ENCODE data around the gene PHF19.

PHF19 gene

GRCh38 chr9:120891884-120892747 lies 15.1 kb upstream of the PHF19 start:
- no peaks in the 10 kb centered on the region for H3K9me3 ChIP-seq
- H3K4me3 ChIP-seq, result no peak overlapping the region
- DNase-seq (ENCODE audit: low spot score in 2 of 2), result no peak
- in situ Hi-C loops (cut with MboI; ENCODE audit: low sequenced_read_pairs), result no loop called here
- H3K4me1 ChIP-seq, result no peaks in the 10 kb centered on the region
- H3K27me3 ChIP-seq (ENCODE audit: low read depth), result no peaks in the 10 kb centered on the region
- no peaks in the 10 kb centered on the region for H3K36me3 ChIP-seq (replicated peaks)

- in situ Hi-C loops (cut with MboI; ENCODE audit: low sequenced_read_pairs), result no loop called here
- H3K36me3 ChIP-seq (replicated peaks), result no peaks in the 10 kb centered on the region
- H3K27me3 ChIP-seq (ENCODE audit: low read depth), result no peaks in the 10 kb centered on the region
- no peak for DNase-seq (ENCODE audit: low spot score in 2 of 2)
- no peaks in the 10 kb centered on the region for H3K4me1 ChIP-seq
- H3K9me3 ChIP-seq, result no peaks in the 10 kb centered on the region
- no peak overlapping the region for H3K4me3 ChIP-seq
Measured at GRCh38 chr9:120891245-120891883, 14.4 kb upstream of the PHF19 start.

- H3K36me3 ChIP-seq (replicated peaks), result no peaks in the 10 kb centered on the region
- in situ Hi-C loops (cut with MboI; ENCODE audit: low sequenced_read_pairs), result no loop called here
- H3K27me3 ChIP-seq (ENCODE audit: low read depth), result no peaks in the 10 kb centered on the region
- DNase-seq (ENCODE audit: low spot score in 2 of 2), result no peak
- H3K4me3 ChIP-seq, result no peak overlapping the region
- H3K4me1 ChIP-seq, result no peaks in the 10 kb centered on the region
- H3K9me3 ChIP-seq, result no peaks in the 10 kb centered on the region
Measured at GRCh38 chr9:120890320-120891244, 13.6 kb upstream of the PHF19 start.

GRCh38 chr9:120889606-120890271 lies 12.8 kb upstream of the PHF19 start:
- H3K4me1 ChIP-seq, result no peaks in the 10 kb centered on the region
- in situ Hi-C loops (cut with MboI; ENCODE audit: low sequenced_read_pairs), result no loop called here

GRCh38 chr9:120888626-120889025 lies 11.6 kb upstream of the PHF19 start:
- no peak for DNase-seq (ENCODE audit: low spot score in 2 of 2)
- Histone ChIP-seq H3K27me3 (ENCODE audit: low read depth) (no peaks in the 10 kb centered on the region), H3K9me3 (no peaks in the 10 kb centered on the region), H3K4me3 (no peak overlapping the region), H3K36me3 (replicated peaks) (no peaks in the 10 kb centered on the region), H3K4me1 (no peaks in the 10 kb centered on the region)
- in situ Hi-C loops (cut with MboI; ENCODE audit: low sequenced_read_pairs), result no loop called here

More at GRCh38 chr9:120889606-120890271, 12.8 kb upstream of the PHF19 start:
- DNase-seq (ENCODE audit: low spot score in 2 of 2), result no peak
- Histone ChIP-seq H3K4me3 (no peak overlapping the region), H3K27me3 (ENCODE audit: low read depth) (no peaks in the 10 kb centered on the region), H3K36me3 (replicated peaks) (no peaks in the 10 kb centered on the region), H3K9me3 (no peaks in the 10 kb centered on the region)

- DNase-seq (ENCODE audit: low spot score in 2 of 2), result no peak
- Histone ChIP-seq H3K27me3 (ENCODE audit: low read depth) (no peaks in the 10 kb centered on the region), H3K4me3 (no peak overlapping the region), H3K36me3 (replicated peaks) (no peaks in the 10 kb centered on the region), H3K9me3 (no peaks in the 10 kb centered on the region), H3K4me1 (no peaks in the 10 kb centered on the region)
- in situ Hi-C loops (cut with MboI; ENCODE audit: low sequenced_read_pairs), result no loop called here
Measured at GRCh38 chr9:120886490-120886967, 9.5 kb upstream of the PHF19 start.

GRCh38 chr9:120885958-120886357 lies 9.0 kb upstream of the PHF19 start:
- no peak overlapping the region for H3K4me3 ChIP-seq
- in situ Hi-C loops (cut with MboI; ENCODE audit: low sequenced_read_pairs), result no loop called here
- DNase-seq (ENCODE audit: low spot score in 2 of 2), result no peak
- H3K27me3 ChIP-seq (ENCODE audit: low read depth), result no peaks in the 10 kb centered on the region
- H3K4me1 ChIP-seq, result no peaks in the 10 kb centered on the region
- H3K9me3 ChIP-seq, result no peaks in the 10 kb centered on the region
- no peaks in the 10 kb centered on the region for H3K36me3 ChIP-seq (replicated peaks)

GRCh38 chr9:120885457-120885856 lies 8.5 kb upstream of the PHF19 start:
- no peaks in the 10 kb centered on the region for H3K36me3 ChIP-seq (replicated peaks)
- H3K9me3 ChIP-seq, result no peaks in the 10 kb centered on the region
- H3K4me1 ChIP-seq, result no peaks in the 10 kb centered on the region
- no peak overlapping the region for H3K4me3 ChIP-seq
- in situ Hi-C loops (cut with MboI; ENCODE audit: low sequenced_read_pairs), result no loop called here
- no peak for DNase-seq (ENCODE audit: low spot score in 2 of 2)
- H3K27me3 ChIP-seq (ENCODE audit: low read depth), result no peaks in the 10 kb centered on the region

GRCh38 chr9:120883608-120883996 lies 6.6 kb upstream of the PHF19 start:
- in situ Hi-C loops (cut with MboI; ENCODE audit: low sequenced_read_pairs), result no loop called here
- DNase-seq (ENCODE audit: low spot score in 2 of 2), result no peak
- H3K9me3 ChIP-seq, result no peaks in the 10 kb centered on the region
- no peak overlapping the region for H3K4me3 ChIP-seq
- 0 out of 2 replicates have a peak, but pooled peaks cover under 1% of the 10 kb centered on the region for H3K4me1 ChIP-seq
- no peaks in the 10 kb centered on the region for H3K27me3 ChIP-seq (ENCODE audit: low read depth)
- no peaks in the 10 kb centered on the region for H3K36me3 ChIP-seq (replicated peaks)

GRCh38 chr9:120882935-120883607 lies 6.1 kb upstream of the PHF19 start:
- Histone ChIP-seq H3K27me3 (ENCODE audit: low read depth) (no peaks in the 10 kb centered on the region), H3K4me3 (no peak overlapping the region), H3K36me3 (replicated peaks) (no peaks in the 10 kb centered on the region), H3K9me3 (no peaks in the 10 kb centered on the region), H3K4me1 (peaks cover 5% of the 10 kb centered on the region; the same call in 1 of the 2 replicates)
- DNase-seq (ENCODE audit: low spot score in 2 of 2), result no peak
- in situ Hi-C loops (cut with MboI; ENCODE audit: low sequenced_read_pairs), result no loop called here

- no peak for DNase-seq (ENCODE audit: low spot score in 2 of 2)
- Histone ChIP-seq H3K4me3 (no peak overlapping the region), H3K9me3 (no peaks in the 10 kb centered on the region), H3K36me3 (replicated peaks) (peaks cover 5% of the 10 kb centered on the region), H3K27me3 (ENCODE audit: low read depth) (no peaks in the 10 kb centered on the region), H3K4me1 (peaks cover 21% of the 10 kb centered on the region)
- in situ Hi-C loops (cut with MboI; ENCODE audit: low sequenced_read_pairs), result no loop called here
Measured at GRCh38 chr9:120879446-120879845, 2.5 kb upstream of the PHF19 start.

GRCh38 chr9:120878188-120879130 lies 1.5 kb upstream of the PHF19 start:
- Histone ChIP-seq H3K9me3 (no peaks in the 10 kb centered on the region), H3K27me3 (ENCODE audit: low read depth) (no peaks in the 10 kb centered on the region), H3K4me3 (no peak overlapping the region; the same call in 1 of the 2 replicates), H3K4me1 (peaks cover 26% of the 10 kb centered on the region), H3K36me3 (replicated peaks) (peaks cover 13% of the 10 kb centered on the region)
- no peak for DNase-seq (ENCODE audit: low spot score in 2 of 2)
- in situ Hi-C loops (cut with MboI; ENCODE audit: low sequenced_read_pairs), result no loop called here

Measured in HAP-1 (cell line).